Measurements from ENCODE around the gene ARL16.

- no peak for TF ChIP-seq POLR2A (IDR thresholded peaks at IDR 0.05)
- no peak for TF ChIP-seq CTCF (IDR thresholded peaks at IDR 0.05)
Measured at GRCh38 chr17:81682565-81683207, 911 bp downstream of the ARL16 start.
